GM19455 (cell line): ENCODE measurements around the gene EFTUD2.

Source experiments
- ATAC-seq: cut with Tn5 transposase; IDR thresholded peaks from one replicate; pipeline ENCODE4 v1.9.1; 2021; ENCODE audit not compliant: unreplicated experiment

EFTUD2 gene

GRCh38 chr17:44911133-44912001 is 12.1 kb upstream of the EFTUD2 start:
- no peak for ATAC-seq

GRCh38 chr17:44910231-44911106 is 11.2 kb upstream of the EFTUD2 start:
- no peak for ATAC-seq

GRCh38 chr17:44909681-44910144 is 10.5 kb upstream of the EFTUD2 start:
- ATAC-seq, result no peak

- no peak for ATAC-seq
Observed at GRCh38 chr17:44908761-44909326, 9.6 kb upstream of the EFTUD2 start.

GRCh38 chr17:44907729-44908470 is 8.7 kb upstream of the EFTUD2 start:
- no peak for ATAC-seq

- ATAC-seq, result no peak
Observed at GRCh38 chr17:44906763-44907728, 7.8 kb upstream of the EFTUD2 start.

GRCh38 chr17:44906010-44906646 is 6.9 kb upstream of the EFTUD2 start:
- no peak for ATAC-seq

- no peak for ATAC-seq
Observed at GRCh38 chr17:44905006-44906000, 6.1 kb upstream of the EFTUD2 start.

GRCh38 chr17:44904001-44904984 is 5.0 kb upstream of the EFTUD2 start:
- no peak for ATAC-seq

- ATAC-seq, result no peak
Observed at GRCh38 chr17:44903012-44903685, 3.9 kb upstream of the EFTUD2 start.

GRCh38 chr17:44902135-44902760 is 3.0 kb upstream of the EFTUD2 start:
- ATAC-seq, result no peak

GRCh38 chr17:44901411-44901921 is 2.2 kb upstream of the EFTUD2 start:
- no peak for ATAC-seq

- ATAC-seq, result no peak
Observed at GRCh38 chr17:44900894-44901293, 1.6 kb upstream of the EFTUD2 start.

- ATAC-seq, result no peak
Observed at GRCh38 chr17:44898768-44899073, 524 bp downstream of the EFTUD2 start.

- no peak for ATAC-seq
Observed at GRCh38 chr17:44894642-44895041, 4.6 kb downstream of the EFTUD2 start.

GRCh38 chr17:44892250-44892649 is 7.0 kb downstream of the EFTUD2 start:
- ATAC-seq, result no peak
